Stimulated activated CD4-positive, alpha-beta T cell treated with anti-CD3 and anti-CD28 coated beads, Interleukin-1b, Interleukin-23, amount 100 ng/mL, for 24 hours (primary cell): ENCODE measurements around the gene TRIM9.

Source experiments
- DNase-seq, 4 experiments: peaks; one replicate each; pipeline ENCODE4 v3.0.0-alpha.2; 2020; ENCODE audit warnings: low read depth in 4 of 4, low spot score in 1 of 4

Gene TRIM9

DNA sequence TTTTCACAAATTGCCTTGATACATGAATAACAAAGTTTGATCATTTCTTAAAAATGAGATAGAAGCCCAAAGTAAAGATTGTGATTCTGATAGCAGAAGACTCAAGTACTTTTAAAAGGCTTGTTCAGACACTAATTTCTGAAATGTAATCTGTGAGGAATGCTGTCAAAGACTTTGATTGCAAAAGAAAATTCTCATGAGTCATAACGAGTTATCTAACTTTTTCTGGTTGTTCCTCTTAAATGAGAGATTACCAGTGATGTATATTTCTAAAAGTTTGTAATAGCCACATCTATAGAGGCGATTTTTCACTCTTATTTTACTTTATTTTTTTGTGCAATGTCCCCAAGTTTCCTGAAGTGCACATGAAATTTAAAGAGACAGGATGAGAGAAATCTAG is 157.6 kb downstream of the TRIM9 start:
- no peak for DNase-seq

DNA sequence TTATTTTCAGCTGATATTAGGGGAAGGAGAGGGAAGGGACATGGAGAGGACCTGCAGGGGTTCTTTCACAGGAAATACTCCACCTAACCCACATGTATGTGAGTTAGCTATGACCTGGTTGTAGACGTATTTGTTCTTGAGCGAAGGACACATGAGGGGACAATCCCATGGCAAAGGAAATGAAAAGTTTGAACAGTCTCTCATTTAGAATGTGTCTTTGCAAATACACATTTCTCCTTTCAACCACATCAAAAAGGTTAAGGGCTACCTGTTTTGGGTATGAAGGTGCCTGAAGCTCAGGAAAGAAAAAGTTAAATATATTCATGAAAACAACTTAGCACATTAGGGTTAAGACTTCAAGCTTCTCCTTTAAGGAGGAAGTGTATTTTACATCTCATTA is 158.0 kb downstream of the TRIM9 start:
- DNase-seq: no peak

DNA sequence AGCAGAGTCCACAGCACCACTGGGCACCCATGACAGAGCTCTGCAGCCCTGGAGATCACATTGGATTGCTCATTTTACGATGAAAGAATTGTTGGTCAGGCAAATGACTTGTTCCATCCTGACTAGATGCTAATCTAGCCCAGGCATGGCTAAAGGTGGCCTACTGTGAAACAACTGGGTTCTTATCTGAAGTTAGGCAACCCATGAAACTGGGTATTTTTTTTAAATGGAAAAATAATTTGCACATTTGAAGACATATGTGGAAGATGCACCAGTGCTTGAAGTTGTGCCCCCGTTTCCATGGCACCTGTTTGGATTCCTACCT is 158.9 kb downstream of the TRIM9 start:
- no peak for DNase-seq

DNA sequence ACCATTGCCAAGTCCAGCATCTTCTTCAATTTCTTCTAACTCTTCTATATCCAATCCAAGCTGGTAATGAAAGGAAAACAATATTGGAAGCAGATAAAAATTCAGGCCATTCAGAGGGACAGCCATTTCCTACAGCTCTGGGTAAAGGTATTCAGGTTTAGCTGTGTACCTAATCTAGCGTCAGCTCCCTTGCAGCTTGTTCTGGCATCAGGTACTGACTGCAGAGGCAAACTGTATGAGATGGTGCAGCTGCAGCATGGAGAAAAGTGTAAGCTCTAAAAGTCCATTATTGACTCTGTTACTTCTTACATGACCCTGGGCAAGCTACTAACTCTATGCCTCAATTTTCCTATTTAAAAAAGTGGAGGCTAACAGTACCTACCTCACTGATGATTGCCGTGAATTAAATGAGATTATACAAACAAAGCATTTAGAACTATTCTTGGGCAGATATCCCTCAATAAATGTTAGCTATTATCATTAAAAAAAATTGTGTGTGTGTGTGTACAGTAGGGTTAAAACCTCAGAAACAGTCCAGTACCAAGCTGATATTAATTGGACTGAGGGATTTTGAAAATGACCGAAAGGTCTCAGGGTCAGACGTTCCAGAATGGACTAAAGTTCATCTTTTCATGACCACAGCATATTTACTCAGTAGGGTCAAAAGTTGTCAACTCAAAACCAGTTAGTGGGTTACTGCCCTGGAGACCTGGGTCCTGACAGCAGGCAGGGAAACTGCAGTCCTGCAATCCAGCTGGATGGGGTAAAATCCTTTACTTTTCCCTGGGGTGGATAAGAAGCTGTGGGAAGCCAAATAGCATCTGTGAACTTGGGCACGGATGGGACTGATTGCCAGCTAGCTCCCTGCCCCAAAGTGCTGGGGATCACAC is 159.5 kb downstream of the TRIM9 start:
- DNase-seq: no peak

DNA sequence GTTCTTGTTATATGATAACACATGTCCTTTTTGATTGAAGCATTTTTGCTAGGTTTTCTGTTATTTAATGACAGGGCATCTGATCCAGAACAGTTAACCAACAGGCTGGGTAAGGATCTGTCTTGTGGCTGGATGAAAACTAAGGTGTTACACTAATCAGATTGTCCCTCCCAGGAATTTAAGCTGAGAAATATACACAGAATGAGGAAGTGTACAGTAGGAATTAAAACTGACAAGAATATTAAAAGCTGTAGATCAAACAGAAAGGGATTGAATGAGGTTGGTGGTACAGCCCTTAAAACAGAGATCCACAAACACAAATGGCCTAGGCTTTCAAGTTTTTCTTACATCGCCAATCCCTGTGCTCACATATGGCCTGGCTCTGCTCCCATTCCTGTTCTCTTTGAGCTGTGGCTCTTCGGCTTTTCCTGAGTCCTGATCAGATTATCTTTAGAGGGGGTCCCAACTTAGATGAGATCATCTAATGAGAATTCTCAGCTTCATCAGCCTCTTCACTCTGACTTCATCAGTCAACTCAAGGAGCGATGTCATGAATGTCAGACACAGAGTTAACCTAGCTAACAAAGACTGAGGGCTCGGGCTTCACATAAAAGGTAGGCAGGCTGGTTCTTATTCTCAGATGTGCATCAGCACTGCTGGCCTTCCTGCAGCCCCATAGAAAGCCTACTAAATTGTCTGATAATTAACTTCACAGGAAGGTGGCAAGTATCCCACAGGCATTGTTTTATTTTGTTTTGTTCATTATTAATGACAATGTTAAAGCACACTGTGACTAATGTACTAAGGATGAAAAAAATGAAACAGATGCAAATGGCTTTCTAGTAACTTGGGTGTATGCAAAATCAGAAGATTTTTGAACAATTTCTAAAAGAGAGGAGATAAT is 162.1 kb downstream of the TRIM9 start:
- no peak for DNase-seq

DNA sequence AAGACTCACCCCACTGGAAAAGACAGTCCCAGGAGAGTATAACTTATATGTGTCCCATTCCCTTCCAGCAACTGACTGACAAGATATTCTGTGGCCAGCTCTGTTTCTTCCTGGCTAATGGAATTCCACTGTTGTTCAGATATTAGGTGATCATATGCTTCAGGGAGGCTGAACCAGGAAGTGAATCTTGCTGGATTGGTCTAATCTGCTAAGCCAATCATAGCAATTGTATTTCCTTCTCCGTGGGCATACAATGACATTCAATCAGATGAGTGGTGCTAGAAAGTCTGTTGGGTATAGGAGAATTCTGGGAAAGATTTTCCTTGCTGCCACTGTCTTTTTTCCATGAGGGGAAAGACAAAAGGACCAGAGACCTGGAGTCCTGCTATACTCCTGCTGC is 162.7 kb downstream of the TRIM9 start:
- no peak for DNase-seq

DNA sequence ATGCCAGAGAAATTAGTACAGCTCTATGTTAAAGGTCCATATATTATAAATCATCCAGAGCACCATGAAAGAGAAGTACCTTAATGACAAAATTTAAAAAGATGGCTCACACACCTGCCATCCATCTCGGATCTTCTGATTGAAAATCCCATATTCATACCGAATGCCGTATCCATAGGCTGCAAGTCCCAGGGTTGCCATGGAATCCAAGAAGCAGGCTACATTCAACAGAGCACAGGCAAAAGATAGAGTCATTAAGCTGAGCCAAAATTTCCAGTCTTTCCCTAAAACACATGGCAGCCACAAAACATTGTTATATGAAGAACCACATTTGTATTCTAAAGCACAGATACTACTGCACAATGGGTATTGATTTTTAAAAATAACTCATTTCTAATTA is 163.3 kb downstream of the TRIM9 start:
- DNase-seq: no peak

DNA sequence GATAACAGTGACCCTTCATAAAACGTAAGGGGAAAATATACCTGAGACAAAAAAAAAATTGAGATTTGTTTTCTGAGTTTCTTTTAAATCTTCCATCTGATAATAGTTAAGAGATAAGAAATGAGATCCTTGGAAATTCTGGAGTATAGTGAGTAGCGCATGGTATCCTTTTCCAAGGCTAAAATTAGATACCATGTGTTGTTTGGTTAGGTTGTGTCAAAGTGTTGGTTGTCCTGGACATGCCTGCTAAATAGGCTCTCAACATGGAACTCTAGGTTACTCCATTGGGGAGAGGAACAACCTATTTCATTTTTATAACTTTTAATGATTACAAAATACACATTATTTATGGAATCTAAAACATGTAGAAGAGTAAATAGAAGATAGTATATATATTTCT is 165.4 kb downstream of the TRIM9 start:
- no peak for DNase-seq

DNA sequence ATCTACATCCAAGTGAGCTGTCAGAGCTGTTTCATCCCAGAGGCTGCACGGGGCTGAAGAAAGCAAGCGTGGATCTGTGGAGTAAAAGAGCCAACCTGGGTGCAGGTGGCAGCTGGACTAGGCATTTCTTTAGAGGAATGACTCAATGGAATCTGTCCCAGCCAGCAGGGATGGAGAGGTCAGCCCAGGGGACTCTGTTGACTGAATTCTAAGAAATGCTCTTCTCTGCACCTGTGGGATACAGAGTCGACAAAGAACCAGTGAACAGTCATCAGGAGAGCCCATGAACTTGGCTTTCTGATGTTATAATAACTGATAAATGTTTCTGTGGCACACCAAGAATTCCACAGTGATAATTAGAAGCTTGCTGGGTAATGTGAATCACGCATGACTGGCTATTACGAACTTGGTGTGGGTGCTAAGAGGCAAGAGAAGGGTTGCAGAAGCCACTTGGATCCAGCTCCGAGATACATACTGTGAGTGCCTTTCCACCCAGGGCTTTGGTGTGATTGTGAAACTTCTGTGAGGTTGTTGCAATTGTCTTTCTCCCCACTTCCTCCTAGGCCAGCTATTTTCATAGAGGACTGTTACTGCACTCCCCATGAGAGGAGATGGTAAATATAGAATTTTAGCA is 166.8 kb downstream of the TRIM9 start:
- DNase-seq: no peak

DNA sequence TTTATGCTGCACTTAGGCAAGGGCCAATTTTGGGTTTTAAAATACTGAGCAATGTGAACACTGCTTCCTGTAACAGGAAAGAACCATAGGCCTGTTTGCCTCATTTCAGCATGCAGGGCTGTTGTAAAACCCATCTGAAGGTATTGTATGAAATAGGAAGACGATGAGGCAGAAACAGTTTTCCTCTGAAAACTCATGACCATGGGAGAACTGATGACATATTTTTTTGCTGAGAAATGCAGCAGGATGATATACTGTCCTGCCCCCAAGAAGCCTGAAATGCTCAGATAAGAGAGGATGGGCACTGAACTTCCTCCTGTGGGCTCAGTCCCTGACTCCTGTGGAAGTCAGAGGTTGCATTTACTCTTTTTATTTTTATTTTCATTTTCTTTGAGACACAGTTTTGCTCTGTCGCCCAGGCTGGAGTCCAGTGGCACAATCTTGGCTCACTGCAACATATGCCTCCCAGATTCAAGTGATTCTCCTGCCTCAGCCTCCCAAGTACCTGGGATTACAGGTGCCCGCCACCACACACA is 168.0 kb downstream of the TRIM9 start:
- no peak for DNase-seq
